HS-5 (cell line): ENCODE results near the gene CELSR3.

ENCODE experiments used
- DNase-seq: peaks from one replicate; pipeline ENCODE4 v3.0.0-alpha.2; 2012; ENCODE audit warnings: low read depth

Gene CELSR3

GRCh38 chr3:48633743-48634142 lies 28.9 kb downstream of the CELSR3 start:
- no peak for DNase-seq

DNA sequence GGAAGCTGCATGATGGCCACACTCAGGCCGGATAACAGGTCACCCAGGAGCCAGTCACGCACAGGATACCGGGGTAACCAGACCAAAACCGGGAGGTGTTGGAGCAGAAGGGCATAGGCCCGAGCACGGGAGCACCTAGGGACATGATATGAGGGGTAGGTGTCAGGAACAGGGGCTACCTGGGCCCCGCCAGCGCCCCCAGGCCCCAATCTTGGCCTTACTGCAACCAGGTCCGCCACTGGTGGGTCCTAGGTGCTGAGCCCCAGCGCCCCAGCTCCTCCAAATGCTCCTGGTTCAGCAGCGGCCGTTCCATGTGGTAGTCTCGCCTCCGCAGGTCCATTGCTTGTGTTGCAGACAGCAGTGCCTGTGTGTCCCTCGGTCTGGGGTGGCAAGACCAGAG lies 29.4 kb downstream of the CELSR3 start:
- no peak for DNase-seq

DNA sequence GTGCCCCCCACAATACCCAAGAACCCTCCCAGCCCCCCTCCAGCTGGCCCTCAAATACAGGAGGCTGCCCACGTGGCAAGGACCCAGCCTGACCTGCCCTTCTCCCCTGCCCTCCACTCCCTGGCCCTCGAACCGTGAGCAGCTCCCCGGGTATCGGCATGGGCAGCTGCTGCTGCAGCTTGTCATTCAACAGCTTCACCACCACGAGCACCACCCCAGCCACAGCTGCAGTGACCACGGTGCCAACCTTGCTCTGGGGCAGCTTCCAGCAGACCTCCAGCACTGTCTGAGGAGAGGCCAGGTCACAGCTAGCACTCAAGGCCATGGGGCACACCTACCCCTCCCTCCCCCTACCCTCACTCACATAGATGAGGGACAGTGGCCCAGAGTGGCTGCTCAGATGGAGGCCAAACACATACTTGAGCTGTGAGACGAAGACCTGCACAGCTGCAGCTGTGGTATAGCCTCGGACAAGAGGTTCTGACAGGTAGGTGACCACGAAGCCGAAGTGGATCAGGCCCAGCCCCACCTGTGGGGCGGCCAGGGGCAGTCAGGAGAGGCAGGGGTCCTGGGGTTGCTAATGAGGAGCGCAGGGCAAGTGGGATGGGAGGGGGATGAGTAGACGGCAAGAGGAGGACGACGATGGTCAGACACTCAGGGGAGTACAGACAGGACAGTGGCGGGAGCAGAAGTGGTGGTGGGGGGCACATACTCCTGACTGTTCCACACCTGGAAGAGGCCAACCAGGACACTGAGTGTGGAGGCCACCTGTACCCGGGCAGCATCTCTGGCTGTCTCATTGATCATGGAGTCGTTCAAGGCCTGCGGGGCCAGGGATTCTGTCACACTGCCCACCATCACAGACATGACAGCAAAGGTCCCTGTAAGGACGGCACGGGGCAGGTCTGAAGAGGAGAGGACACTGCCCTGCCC lies 30.9 kb downstream of the CELSR3 start:
- DNase-seq, result no peak

DNA sequence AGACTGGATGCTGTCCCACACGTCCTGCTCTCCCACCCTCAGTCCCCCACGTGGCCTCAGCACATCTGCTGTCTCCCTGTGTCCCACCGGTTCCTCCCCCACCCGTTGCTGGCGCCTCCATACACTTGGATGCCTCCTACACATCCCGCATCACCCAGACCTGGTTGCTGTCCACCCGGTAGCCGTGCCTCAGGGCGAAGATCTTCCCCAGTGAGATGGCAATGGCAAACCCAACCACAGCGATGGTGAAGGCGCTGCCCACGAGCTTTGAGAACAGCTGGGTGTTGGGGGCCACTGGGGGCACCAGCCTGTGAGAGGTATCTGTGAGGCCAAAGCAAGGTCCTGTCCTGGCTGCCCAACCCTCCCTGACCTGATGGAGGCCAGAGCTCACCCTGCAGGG lies 31.9 kb downstream of the CELSR3 start:
- no peak for DNase-seq

GRCh38 chr3:48630407-48630806 lies 32.3 kb downstream of the CELSR3 start:
- DNase-seq, result no peak

DNA sequence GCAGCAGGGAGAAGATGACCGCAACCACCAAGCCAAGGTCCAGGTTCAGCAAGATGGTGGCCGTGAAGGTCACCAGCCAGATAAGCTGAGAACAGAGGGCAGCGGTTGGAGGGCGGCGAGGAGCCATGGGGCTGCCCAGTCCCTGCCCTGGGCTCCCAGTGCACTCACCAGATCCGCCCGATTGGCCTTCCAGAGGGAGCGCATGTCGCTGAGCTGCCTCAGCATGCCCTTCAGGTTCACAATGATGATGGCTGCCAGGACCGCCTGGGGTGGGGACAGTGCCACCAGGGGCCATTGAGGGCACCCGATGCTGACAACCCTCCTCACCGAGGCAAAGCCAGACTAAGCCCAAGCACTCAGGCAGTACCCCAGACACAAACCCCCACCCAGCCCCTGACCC lies 32.8 kb downstream of the CELSR3 start:
- DNase-seq, result no peak

- no peak for DNase-seq
These were observed 34.2 kb downstream of the CELSR3 start for GRCh38 chr3:48628277-48629017.

GRCh38 chr3:48625600-48625999 lies 37.1 kb downstream of the CELSR3 start:
- no peak for DNase-seq

DNA sequence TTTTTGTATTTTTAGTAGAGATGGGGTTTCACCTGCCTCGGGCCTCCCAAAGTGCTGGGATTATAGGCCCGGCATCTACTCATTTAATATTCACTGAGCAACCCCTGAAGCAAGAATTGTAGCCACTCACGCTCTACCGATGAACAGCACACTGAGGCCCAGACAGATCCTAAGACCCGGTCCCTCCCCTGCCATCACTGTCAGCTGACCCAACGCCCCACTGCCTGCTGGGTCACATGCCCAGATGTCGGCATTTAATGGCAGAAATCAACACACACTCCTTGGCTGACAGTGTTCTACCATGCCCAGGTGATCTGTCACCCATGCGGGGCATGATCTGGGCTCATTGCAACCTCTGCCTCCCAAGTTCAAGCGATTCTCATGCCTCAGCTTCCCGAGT lies 37.9 kb downstream of the CELSR3 start:
- DNase-seq, result no peak

GRCh38 chr3:48623851-48624547 lies 38.7 kb downstream of the CELSR3 start:
- DNase-seq, result no peak

GRCh38 chr3:48621461-48621869 lies 41.2 kb downstream of the CELSR3 start, which contains the start of gene TMEM89:
TSS of gene TMEM89 (minus strand) at chr3:48621769. CDS start at chr3:48621756, 13 bp downstream.
- DNase-seq, result no peak

- DNase-seq, result no peak
These were observed 42.9 kb downstream of the CELSR3 start for GRCh38 chr3:48619541-48620524.

DNA sequence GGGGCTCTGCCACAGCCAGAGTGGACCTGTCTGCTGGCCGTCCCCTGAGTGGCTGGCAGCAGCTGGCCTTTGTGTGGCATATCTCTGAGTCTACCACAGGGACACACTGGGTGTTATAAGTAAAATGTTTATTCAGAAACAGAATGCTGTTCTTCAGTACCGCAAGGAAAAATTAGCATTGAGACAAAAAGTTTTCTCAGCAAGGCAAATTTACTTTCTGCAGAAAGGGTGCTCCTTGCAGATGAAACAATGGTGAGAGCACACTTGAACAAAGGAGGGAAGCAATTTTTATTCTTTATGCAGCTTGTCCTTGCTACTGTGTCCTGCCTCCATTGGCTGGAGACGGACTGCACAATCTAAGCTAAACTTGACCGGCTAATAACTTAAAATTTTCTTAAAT lies 45.1 kb downstream of the CELSR3 start:
- no peak for DNase-seq

GRCh38 chr3:48614044-48614443 lies 48.6 kb downstream of the CELSR3 start:
- peak; percentile 90 for DNase-seq

- DNase-seq, result no peak
These were observed 50.4 kb downstream of the CELSR3 start for GRCh38 chr3:48612309-48612708.

GRCh38 chr3:48609088-48610005 lies 53.3 kb downstream of the CELSR3 start, which contains the start of gene UQCRC1:
TSS of gene UQCRC1 (minus strand) at chr3:48609646. CDS start at chr3:48609620, 26 bp downstream.
- DNase-seq, result peak; percentile 70

- DNase-seq, result no peak
These were observed 55.2 kb downstream of the CELSR3 start for GRCh38 chr3:48607519-48607918.

DNA sequence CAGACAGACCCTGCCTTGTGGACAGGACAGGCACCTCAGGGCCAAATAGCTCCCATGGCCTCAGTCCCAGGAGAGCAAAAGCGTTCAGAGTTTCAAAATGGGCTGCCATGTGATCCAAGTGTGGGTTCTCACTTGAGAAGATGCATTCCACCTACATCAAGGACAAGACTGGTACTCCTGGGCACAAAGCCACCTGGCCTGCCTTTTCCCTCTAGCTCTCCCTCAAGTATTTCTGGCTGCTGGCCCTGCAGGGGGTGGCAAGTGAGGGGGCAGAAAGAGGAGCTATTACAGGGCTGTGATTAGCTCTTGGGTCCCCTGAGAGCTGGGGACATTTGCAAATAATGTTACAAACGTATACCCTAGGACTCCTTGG lies 61.1 kb downstream of the CELSR3 start:
- DNase-seq, result no peak

- no peak for DNase-seq
These were observed 61.7 kb downstream of the CELSR3 start for GRCh38 chr3:48600711-48601621.
